Fibroblast of skin of back (primary cell): ENCODE results near the gene TUBGCP2.

Experiments used
- DNase-seq: peaks from one replicate; pipeline ENCODE4 v3.0.0-alpha.2; 2013

Gene TUBGCP2

GRCh38 chr10:133341983-133342382, 33.3 kb upstream of the TUBGCP2 start:
- no peak for DNase-seq

DNA sequence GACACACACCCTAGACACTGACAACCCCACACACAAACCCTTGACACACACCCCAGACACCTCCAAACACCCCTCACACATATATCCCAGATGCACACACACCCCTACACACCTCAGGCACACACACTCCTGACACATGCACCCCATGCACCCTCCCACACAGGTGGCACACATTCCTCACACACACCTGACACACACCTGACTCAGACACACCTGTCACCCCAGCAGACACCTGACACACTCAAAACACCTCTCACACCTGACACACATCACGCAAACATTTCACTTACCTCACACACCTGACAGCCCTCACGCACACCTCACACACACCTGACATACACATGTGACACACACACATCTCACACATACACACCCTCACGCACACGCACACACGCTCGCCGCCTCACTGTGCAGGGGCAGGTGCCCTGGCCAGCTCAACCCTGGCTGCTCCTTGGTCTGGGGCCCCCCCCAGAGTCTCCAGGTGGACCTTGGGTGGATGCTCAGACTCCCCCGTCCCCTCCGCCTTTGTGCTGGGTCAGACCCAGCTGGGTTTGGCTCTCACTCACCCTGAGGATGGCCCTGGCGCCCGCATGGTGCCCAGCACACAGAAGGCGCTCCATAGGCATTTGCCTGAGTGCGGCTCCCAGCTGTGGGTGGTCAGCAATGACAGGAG, 31.2 kb upstream of the TUBGCP2 start:
- no peak for DNase-seq

DNA sequence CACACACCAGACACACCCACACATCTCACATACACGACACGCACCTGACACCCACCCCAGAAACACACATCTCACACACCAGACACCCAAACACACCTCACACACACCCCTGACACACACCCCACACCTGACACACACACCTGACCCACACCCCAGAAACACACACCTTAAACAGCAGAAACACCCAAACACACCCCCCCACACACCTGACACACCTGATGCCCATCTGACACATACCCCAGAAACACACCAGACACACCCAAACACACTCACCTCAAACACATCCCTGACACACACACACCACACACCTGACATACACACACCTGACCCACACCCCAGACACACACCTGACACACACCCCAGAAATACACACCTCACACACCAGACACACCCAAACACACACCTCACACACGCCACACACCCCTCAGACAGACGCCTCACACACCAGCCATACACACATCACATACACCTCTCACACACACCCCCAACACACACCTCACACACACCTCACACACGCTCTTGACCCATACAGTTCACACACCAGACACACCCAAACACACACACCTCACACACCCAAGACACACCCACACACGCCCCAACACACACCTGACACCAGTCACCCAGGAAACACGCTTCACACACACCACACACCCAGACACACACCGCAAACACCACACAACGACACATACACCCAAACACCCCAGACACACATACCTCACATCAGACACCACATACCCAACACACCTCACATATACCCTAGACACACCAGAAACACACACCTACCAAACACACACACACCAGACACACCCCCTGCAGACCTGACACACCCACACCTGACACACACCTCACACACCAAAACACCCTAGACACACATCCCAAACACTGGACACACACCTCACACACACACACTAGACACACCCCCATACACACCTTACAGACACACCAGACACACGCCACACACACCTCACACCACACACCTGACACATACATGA, 29.7 kb upstream of the TUBGCP2 start:
- no peak for DNase-seq

- DNase-seq: no peak
These were observed 28.7 kb upstream of the TUBGCP2 start for GRCh38 chr10:133337370-133337725.

DNA sequence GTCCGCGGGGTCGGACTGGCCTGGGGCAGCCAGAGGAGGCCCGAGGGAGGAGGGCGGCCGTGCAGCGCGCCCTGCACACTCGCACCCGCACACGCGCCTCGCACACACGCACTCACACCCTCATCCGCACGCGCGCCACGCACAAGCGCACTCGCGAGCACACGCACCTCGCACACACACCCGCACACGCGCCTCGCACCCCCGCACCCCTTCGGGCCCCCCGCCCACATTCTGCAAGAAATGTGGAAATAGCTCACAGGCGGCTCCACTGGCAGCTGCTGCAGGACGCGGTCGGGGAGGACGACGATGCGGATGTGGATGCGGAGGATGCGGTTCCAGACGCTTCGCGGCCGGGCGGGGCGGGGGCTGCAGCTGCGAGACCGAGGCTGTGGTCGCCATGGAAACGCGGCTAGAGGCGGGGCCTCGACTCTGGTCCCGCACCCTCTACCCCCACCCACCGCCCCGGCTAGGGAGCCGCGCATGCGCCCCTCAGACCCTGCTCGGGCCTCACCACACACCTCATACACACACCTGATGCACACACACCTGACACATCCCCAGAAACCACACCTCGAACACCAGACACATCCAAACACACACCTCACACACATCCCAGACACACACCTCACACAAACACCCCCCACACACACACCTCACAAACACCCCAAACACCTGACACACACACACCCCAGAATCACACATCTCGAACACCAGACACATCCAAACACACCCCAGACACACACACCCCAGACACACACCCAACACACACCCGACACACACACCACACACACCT, 28.1 kb upstream of the TUBGCP2 start, which contains the start of gene CALY:
CALY (minus strand) TSS at position 320 of the 793 bp plus-strand sequence. CDS start 7,907 bp downstream, outside the sequence.
- no peak for DNase-seq

- DNase-seq: no peak
These were observed 27.5 kb upstream of the TUBGCP2 start for GRCh38 chr10:133336118-133336576.

- DNase-seq: peak; percentile 39
These were observed 26.8 kb upstream of the TUBGCP2 start for GRCh38 chr10:133335246-133336117.

DNA sequence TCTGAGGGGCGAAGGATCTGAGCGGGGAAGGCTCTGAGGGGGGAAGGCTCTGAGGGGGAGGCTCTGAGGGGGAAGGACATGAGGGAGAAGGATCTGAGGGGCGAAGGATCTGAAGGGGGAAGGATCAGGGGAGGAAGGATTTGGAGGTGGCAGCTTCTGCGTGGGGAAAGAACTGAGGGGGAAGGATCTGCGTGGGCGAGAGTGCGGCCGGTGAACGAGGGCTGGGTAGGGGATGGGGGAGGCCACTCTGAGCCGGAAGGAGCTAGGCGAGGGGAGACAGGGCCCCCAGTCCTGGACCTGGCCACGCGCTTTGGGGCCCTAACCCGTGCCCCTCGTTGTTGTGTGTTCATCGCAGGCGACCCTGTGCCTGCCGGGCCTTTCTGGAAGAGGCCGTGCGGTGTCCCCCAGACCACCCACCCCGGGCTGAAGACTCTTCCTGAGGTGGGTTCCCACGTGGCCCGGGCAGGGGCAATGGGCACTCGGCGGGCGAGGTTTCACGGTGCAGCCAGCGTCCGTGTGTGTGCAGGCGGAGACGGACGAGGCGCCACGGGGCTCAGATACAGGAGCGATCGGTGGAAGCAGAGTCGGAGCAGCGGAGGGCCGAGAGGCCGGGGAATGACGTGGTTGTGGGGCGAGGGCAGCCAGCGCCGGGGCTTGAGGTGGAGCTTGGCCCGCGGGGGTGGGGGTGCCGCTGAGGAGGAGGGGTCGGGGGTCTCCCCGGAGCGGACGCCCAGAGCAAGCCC, 26.0 kb upstream of the TUBGCP2 start:
- DNase-seq: no peak

- no peak for DNase-seq
These were observed 24.4 kb upstream of the TUBGCP2 start for GRCh38 chr10:133332936-133333699.

DNA sequence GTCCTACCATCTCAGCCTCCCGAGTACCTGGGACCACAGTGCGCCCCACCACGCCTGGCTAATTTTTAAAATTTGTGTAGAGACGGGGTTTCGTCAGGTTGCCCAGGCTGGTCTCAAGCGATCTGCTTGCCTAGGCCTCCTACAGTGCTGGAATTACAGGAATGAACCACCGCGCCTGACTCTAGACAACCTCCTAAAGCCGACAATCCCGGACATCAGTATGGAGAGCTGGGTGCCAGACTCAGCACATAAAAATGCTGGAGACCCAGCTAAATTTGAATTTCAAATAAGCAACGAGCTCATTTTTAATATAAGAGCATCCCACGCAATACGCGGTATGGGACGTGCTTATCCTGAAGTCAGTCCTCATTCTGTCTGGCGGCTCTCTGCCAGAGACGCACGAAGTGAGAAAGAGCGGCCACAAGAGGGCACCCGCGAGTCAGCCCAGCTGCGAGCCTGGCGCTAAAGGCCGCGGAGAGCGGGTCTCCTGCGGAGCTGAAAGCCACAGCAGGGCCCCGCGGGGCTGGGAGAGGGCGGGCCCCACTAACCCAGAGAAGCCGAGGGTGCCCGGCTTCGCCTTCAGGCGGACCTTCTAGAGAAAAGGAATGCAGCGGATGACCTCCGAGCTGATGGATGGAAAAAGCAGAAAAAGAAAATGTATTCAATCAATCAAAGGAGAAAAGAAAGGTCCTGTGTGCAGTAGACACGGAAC, 21.0 kb upstream of the TUBGCP2 start:
- peak; percentile 80 for DNase-seq

GRCh38 chr10:133328358-133329343, 20.0 kb upstream of the TUBGCP2 start:
- no peak for DNase-seq

- no peak for DNase-seq
These were observed 19.1 kb upstream of the TUBGCP2 start for GRCh38 chr10:133327651-133328357.

DNA sequence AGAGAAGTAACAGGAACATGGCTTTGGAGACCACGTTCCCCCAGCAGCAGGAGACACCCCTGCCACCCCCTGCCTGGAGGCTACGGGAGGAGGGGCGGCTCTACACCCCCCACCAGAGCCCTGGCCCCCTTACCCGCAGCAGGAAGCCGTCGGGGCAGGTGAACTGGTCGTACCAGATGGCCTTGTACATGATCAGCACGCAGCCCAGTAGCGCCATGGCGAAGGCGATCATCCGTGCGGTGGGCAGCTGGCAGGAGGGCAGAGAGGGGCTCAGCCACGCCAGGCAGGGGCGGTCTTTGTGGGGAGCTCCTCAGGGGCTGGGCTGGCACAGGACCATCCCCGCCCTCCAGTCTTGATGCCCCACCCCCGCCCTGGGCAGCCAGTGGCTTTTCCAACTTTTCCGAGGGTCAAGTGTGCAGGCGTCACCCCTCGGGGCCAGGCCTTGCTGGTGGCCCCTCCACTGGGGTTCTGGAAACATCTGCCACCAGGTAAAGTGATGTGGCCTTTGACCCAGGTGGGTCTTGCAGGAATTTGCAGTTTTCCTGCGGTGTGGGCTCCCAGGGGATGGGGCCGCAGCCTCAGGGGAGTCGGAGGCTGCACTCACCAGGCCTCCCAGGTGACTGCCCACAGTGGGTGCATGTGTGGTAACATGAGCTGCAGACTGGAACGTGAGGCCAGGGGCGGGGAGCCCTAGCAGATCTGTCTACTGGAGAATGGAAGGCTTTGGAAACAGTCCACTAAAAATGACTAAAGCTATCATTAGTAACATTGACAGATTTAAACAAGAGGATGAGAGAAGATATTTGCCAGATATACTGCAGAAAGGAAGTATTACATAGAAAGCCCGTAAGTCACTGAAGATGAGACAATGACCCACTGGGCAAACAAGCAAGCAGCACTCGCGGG, 18.3 kb upstream of the TUBGCP2 start:
- no peak for DNase-seq

- no peak for DNase-seq
These were observed 17.5 kb upstream of the TUBGCP2 start for GRCh38 chr10:133326223-133326551.

- no peak for DNase-seq
These were observed 17.0 kb upstream of the TUBGCP2 start for GRCh38 chr10:133325440-133326222.

GRCh38 chr10:133324857-133325260, 16.2 kb upstream of the TUBGCP2 start:
- DNase-seq: no peak
